HFFc6 (cell line): ENCODE results near the gene TMEM255B. TPM values are rescaled to one million over a fixed set of nuclear protein-coding genes. Genes with fewer than 3 reads are reported as not detected.

Experiments
- DNase-seq: peaks from one replicate; pipeline ENCODE4 v3.0.0-alpha.2; 2018
- H3K27ac Mint-ChIP-seq: 2 replicates; pipeline ENCODE4 v1.8.0; 2020; ENCODE audit warnings: mild to moderate bottlenecking, mixed read lengths
- H3K27me3 Mint-ChIP-seq: 2 replicates; pipeline ENCODE4 v1.8.0; 2021; ENCODE audit warnings: mild to moderate bottlenecking, moderate library complexity, mixed read lengths; ENCODE audit not compliant: insufficient read depth
- H3K36me3 Mint-ChIP-seq: 2 replicates; pipeline ENCODE4 v1.8.0; 2021; ENCODE audit warnings: low read depth, mixed read lengths
- H3K4me1 Mint-ChIP-seq: 2 replicates; pipeline ENCODE4 v1.8.0; 2020; ENCODE audit warnings: low read depth, mixed read lengths
- H3K4me3 Mint-ChIP-seq: 2 replicates; pipeline ENCODE4 v1.8.0; 2020; ENCODE audit warnings: mild to moderate bottlenecking, moderate library complexity, mixed read lengths
- H3K9me3 Mint-ChIP-seq: 2 replicates; pipeline ENCODE4 v1.8.0; 2020; ENCODE audit warnings: mild to moderate bottlenecking, mixed read lengths
- CTCF ChIP-seq: fragments of 200-600 bp; sonication (generic); IDR thresholded peaks from 2 replicates; pipeline ENCODE4 v1.5.0; 2021; ENCODE audit warnings: antibody characterized with exemption, mild to moderate bottlenecking
- total RNA-seq, 6 experiments: library from RNA; stranded (reverse); fragmentation: NEBNext Ultra II Directional; extraction: Animal tissue kit (Norgen Biotek cat#: 25700); gene quantifications; 2 replicates in 1 of 6; 3 replicates in 5 of 6; pipeline ENCODE4 v1.2.3, GENCODE V29; 2021

Gene TMEM255B
- total RNA-seq, 6 experiments from 2014 or later, result 8.2 to 10.3 (median 9.1) TPM

DNA sequence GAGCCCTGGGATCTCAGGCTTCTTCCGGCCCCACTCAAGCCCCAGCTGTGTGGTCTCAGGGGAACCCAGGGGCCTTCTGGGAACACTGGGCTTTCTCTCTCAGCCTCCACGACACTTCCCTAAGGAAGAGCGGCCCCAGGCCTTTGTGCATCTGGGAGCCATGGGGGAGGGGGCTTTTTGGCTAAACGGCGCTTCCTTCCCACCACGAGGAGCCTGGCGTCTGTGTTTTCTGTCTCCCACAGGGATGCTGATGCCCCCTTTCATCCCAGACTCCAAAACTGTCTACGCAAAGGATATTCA is 24.2 kb upstream of the TMEM255B start:
- Mint-ChIP-seq H3K4me3 (no peak overlapping the region), H3K27me3 (peaks cover 28% of the 10 kb centered on the region), H3K36me3 (no peaks in the 10 kb centered on the region), H3K4me1 (no peaks in the 10 kb centered on the region), H3K27ac (no peak overlapping the region), H3K9me3 (peaks cover 5% of the 10 kb centered on the region; the same call in 1 of the 2 replicates)
- no peak for TF ChIP-seq CTCF
- DNase-seq, result no peak

GRCh38 chr13:113735194-113735593 is 23.8 kb upstream of the TMEM255B start:
- Mint-ChIP-seq H3K27ac (no peak overlapping the region), H3K27me3 (peaks cover 29% of the 10 kb centered on the region)
- no peak for TF ChIP-seq CTCF

GRCh38 chr13:113735750-113736149 is 23.3 kb upstream of the TMEM255B start:
- Mint-ChIP-seq H3K4me3 (no peak overlapping the region), H3K4me1 (no peaks in the 10 kb centered on the region), H3K27me3 (peaks cover 29% of the 10 kb centered on the region), H3K27ac (no peak overlapping the region), H3K36me3 (no peaks in the 10 kb centered on the region), H3K9me3 (peaks cover 5% of the 10 kb centered on the region; the same call in 1 of the 2 replicates)
- TF ChIP-seq CTCF, result no peak
- DNase-seq, result no peak

More at GRCh38 chr13:113735194-113735593, 23.8 kb upstream of the TMEM255B start:
- Mint-ChIP-seq H3K36me3 (no peaks in the 10 kb centered on the region), H3K4me3 (no peak overlapping the region), H3K9me3 (peaks cover 5% of the 10 kb centered on the region; the same call in 1 of the 2 replicates), H3K4me1 (no peaks in the 10 kb centered on the region)
- DNase-seq, result no peak

- no peak for DNase-seq
- no peak overlapping the region for H3K27ac Mint-ChIP-seq
- no peak for TF ChIP-seq CTCF
- H3K4me3 Mint-ChIP-seq, result no peak overlapping the region
- no peaks in the 10 kb centered on the region for H3K4me1 Mint-ChIP-seq
- peaks cover 5% of the 10 kb centered on the region; the same call in 1 of the 2 replicates for H3K9me3 Mint-ChIP-seq
- peaks cover 30% of the 10 kb centered on the region for H3K27me3 Mint-ChIP-seq
- H3K36me3 Mint-ChIP-seq, result no peaks in the 10 kb centered on the region
Observed at GRCh38 chr13:113736258-113736731, 22.7 kb upstream of the TMEM255B start.

DNA sequence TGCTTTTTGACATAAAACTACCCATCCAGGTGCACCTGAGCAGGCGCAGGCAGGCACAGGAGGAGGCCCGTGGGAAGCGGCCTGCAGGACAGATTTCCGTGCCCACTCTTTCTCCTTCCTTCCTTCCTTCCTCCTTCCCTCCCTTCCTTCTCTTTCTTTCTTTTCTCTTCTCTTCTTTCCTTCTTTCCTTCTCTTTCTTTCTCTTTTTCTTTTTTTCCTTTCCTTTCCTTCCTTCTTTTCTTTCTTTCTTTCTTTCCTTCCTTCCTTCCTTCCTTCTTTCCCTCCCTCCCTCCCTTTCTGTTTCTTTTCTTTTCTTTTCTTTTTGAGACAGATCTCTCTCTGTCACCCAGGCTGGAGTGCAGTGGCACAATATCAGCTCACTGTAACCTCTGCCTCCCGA is 21.2 kb upstream of the TMEM255B start:
- no peak for DNase-seq
- no peak overlapping the region for H3K4me3 Mint-ChIP-seq
- no peak overlapping the region for H3K27ac Mint-ChIP-seq
- H3K36me3 Mint-ChIP-seq, result no peaks in the 10 kb centered on the region
- 0 out of 2 replicates have a peak, but pooled peaks cover 9% of the 10 kb centered on the region for H3K4me1 Mint-ChIP-seq
- H3K9me3 Mint-ChIP-seq, result peaks cover 5% of the 10 kb centered on the region; the same call in 1 of the 2 replicates
- no peak for TF ChIP-seq CTCF
- H3K27me3 Mint-ChIP-seq, result peaks cover 35% of the 10 kb centered on the region
